HepG2 (cell line): ENCODE data around the gene GPR162. TPM values are rescaled to one million over a fixed set of nuclear protein-coding genes. Genes with fewer than 3 reads are reported as not detected.

ENCODE experiments used
- FIP1L1 ChIP-seq: fragments of 200-400 bp; formaldehyde crosslinking; IDR thresholded peaks from 2 replicates; pipeline ENCODE4 v1.6.1; 2018; ENCODE audit warnings: low read depth, mild to moderate bottlenecking, low read length, moderate library complexity, borderline replicate concordance; ENCODE audit not compliant: insufficient read depth
- JUNB ChIP-seq: sonication (generic); formaldehyde crosslinking; IDR thresholded peaks from 2 replicates; pipeline ENCODE4 v1.8.0; 2022; ENCODE audit warnings: missing genetic modification reagents, mild to moderate bottlenecking, borderline replicate concordance
- MXD4 ChIP-seq: IDR thresholded peaks from 2 replicates; pipeline ENCODE4 v1.6.1; 2016; ENCODE audit warnings: mild to moderate bottlenecking, missing biosample characterization, missing genetic modification reagents
- NCOA2 ChIP-seq: sonication (generic); formaldehyde crosslinking; IDR thresholded peaks from 2 replicates; pipeline ENCODE4 v1.8.0; 2022; ENCODE audit warnings: inconsistent platforms
- NR3C1 ChIP-seq: sonication (generic); formaldehyde crosslinking; IDR thresholded peaks from 2 replicates; pipeline ENCODE4 v1.4.0; 2020; ENCODE audit warnings: missing genetic modification reagents
- PLRG1 ChIP-seq: fragments of 450-650 bp; conservative IDR thresholded peaks from 2 replicates; pipeline ENCODE4 v1.6.1; 2016
- RORA ChIP-seq: sonication (generic); formaldehyde crosslinking; IDR thresholded peaks from 2 replicates; pipeline ENCODE4 v1.5.0; 2020; ENCODE audit warnings: mild to moderate bottlenecking, missing genetic modification reagents, moderate library complexity
- THYN1 ChIP-seq: sonication (generic); formaldehyde crosslinking; IDR thresholded peaks from 2 replicates; pipeline ENCODE4 v1.8.1; 2023; ENCODE audit warnings: low read depth, mild to moderate bottlenecking, moderate library complexity, missing genetic modification reagents, borderline replicate concordance
- YY1 ChIP-seq: IDR thresholded peaks from 2 replicates; pipeline ENCODE4 v1.6.1; 2011; ENCODE audit warnings: low read length, low read depth, moderate library complexity, mild to moderate bottlenecking; ENCODE audit not compliant: insufficient read depth, insufficient replicate concordance
- ZFP37 ChIP-seq: sonication (generic); formaldehyde crosslinking; IDR thresholded peaks from 2 replicates; pipeline ENCODE4 v1.4.0; 2020; ENCODE audit warnings: missing genetic modification reagents, borderline replicate concordance
- ZNF260 ChIP-seq: sonication (generic); formaldehyde crosslinking; IDR thresholded peaks from 2 replicates; pipeline ENCODE4 v1.4.0; 2020; ENCODE audit warnings: missing genetic modification reagents, low read depth, mild to moderate bottlenecking, borderline replicate concordance
- ZNF746 ChIP-seq: sonication (generic); formaldehyde crosslinking; IDR thresholded peaks from 2 replicates; pipeline ENCODE4 v1.8.0; 2022; ENCODE audit warnings: mild to moderate bottlenecking, missing genetic modification reagents
- polyA plus RNA-seq, 8 experiments: library from polyadenylated mRNA; depleted of rRNA in 3 of 8; stranded (reverse) in 7 of 8; unstranded in 1 of 8; fragments of >200 nt; fragmentation: Illumina TruSeq in 4 of 8; extraction: Trizol in 4 of 8; gene quantifications; 2 replicates each; pipeline versions ENCODE4 v1.2.1 to v1.2.3, GENCODE V29; 2011 to 2016; ENCODE audit warnings: low read depth in 4 of 8, missing spikeins in 1 of 8, mixed read lengths in 1 of 8; ENCODE audit not compliant: insufficient read depth in 1 of 8
- total RNA-seq, 5 experiments: library from RNA; depleted of rRNA; stranded (reverse); fragments of >200 nt; fragmentation: Illumina TruSeq; extraction: Trizol; gene quantifications; 2 replicates each; pipeline ENCODE4 v1.2.3, GENCODE V29; 2016; ENCODE audit warnings: low read depth in 1 of 5
- TF ChIP-seq, protein P1 (sequence below): sonication (generic); formaldehyde crosslinking; IDR thresholded peaks from 2 replicates; pipeline ENCODE4 v1.5.1; 2020; ENCODE audit warnings: mild to moderate bottlenecking, moderate library complexity, missing genetic modification reagents
- TF ChIP-seq, protein P2 (sequence below): sonication (generic); formaldehyde crosslinking; IDR thresholded peaks from 2 replicates; pipeline ENCODE4 v1.4.0; 2020; ENCODE audit warnings: low read depth, missing genetic modification reagents
- TF ChIP-seq, protein P3 (sequence below): sonication (generic); formaldehyde crosslinking; IDR thresholded peaks from 2 replicates; pipeline ENCODE4 v1.5.0; 2020; ENCODE audit warnings: missing genetic modification reagents
- TF ChIP-seq, protein P4 (sequence below): sonication (generic); formaldehyde crosslinking; IDR thresholded peaks from 2 replicates; pipeline ENCODE4 v1.4.0; 2020; ENCODE audit warnings: missing genetic modification reagents, borderline replicate concordance
- TF ChIP-seq, protein P5 (sequence below): sonication (generic); formaldehyde crosslinking; IDR thresholded peaks from 2 replicates; pipeline ENCODE4 v1.5.0; 2020; ENCODE audit warnings: mild to moderate bottlenecking, low read depth, missing genetic modification reagents, borderline replicate concordance

Gene GPR162
- total and polyA plus RNA-seq, 2 of the 13 experiments (the other 11 are each of a cell fraction or from before 2014, with no cell fraction given): 0.08 TPM; not detected in 1

DNA sequence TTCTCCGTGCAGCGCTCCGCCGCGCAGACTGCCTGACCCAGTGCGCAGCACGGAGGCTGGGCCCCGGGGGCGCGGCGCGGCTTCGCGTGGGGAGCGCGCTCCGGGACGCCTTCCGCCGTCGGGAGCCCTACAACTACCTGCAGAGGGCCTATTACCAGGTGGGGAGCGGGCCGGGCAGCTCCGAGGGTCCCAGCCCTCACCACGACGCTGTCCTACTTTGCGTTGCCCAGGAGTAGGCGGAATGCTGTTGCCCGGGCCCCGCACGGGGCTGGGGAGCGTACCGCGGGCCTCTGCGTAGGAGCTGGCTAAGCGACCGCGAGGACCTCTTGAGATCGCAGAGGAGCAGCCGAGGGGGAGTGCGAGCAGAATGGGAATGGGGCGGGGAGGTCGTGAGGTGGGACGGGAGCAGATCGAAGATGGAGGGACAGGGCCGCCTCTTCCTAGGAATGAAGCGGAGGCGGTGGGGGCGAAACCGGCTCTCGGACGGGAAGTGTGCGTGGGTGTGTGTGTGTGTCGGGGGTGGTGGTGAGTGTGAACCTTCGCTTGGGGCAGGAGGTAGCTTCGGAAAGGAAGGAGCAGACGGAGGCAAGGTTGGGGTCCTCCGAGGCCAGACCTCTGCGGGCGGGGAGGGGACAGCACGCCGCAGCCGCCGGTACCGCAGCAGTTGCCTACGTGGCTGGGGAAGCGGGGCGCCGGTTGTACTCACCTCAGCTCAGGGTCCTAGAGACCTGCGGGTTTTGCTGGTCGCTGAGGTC, 7.3 kb downstream of the GPR162 start (continued):
- TF ChIP-seq, protein P1, sequence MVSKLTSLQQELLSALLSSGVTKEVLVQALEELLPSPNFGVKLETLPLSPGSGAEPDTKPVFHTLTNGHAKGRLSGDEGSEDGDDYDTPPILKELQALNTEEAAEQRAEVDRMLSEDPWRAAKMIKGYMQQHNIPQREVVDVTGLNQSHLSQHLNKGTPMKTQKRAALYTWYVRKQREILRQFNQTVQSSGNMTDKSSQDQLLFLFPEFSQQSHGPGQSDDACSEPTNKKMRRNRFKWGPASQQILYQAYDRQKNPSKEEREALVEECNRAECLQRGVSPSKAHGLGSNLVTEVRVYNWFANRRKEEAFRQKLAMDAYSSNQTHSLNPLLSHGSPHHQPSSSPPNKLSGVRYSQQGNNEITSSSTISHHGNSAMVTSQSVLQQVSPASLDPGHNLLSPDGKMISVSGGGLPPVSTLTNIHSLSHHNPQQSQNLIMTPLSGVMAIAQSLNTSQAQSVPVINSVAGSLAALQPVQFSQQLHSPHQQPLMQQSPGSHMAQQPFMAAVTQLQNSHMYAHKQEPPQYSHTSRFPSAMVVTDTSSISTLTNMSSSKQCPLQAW: no peak
- TF ChIP-seq NCOA2 (CRISPR knock-in tag): no peak
- TF ChIP-seq FIP1L1: no peak
- TF ChIP-seq MXD4 (CRISPR knock-in tag): peak; percentile 34; the same call in 1 of the 2 replicates
- no peak for TF ChIP-seq YY1
- no peak for TF ChIP-seq NR3C1 (CRISPR knock-in tag)
- TF ChIP-seq THYN1 (CRISPR knock-in tag): no peak
- TF ChIP-seq ZFP37 (CRISPR knock-in tag): no peak
- no peak for TF ChIP-seq ZNF260
- TF ChIP-seq, protein P2, sequence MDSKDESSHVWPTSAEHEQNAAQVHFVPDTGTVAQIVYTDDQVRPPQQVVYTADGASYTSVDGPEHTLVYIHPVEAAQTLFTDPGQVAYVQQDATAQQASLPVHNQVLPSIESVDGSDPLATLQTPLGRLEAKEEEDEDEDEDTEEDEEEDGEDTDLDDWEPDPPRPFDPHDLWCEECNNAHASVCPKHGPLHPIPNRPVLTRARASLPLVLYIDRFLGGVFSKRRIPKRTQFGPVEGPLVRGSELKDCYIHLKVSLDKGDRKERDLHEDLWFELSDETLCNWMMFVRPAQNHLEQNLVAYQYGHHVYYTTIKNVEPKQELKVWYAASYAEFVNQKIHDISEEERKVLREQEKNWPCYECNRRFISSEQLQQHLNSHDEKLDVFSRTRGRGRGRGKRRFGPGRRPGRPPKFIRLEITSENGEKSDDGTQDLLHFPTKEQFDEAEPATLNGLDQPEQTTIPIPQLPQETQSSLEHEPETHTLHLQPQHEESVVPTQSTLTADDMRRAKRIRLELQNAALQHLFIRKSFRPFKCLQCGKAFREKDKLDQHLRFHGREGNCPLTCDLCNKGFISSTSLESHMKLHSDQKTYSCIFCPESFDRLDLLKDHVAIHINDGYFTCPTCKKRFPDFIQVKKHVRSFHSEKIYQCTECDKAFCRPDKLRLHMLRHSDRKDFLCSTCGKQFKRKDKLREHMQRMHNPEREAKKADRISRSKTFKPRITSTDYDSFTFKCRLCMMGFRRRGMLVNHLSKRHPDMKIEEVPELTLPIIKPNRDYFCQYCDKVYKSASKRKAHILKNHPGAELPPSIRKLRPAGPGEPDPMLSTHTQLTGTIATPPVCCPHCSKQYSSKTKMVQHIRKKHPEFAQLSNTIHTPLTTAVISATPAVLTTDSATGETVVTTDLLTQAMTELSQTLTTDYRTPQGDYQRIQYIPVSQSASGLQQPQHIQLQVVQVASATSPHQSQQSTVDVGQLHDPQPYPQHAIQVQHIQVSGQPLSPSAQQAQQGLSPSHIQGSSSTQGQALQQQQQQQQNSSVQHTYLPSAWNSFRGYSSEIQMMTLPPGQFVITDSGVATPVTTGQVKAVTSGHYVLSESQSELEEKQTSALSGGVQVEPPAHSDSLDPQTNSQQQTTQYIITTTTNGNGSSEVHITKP (CRISPR knock-in tag): no peak
- TF ChIP-seq, protein P3, sequence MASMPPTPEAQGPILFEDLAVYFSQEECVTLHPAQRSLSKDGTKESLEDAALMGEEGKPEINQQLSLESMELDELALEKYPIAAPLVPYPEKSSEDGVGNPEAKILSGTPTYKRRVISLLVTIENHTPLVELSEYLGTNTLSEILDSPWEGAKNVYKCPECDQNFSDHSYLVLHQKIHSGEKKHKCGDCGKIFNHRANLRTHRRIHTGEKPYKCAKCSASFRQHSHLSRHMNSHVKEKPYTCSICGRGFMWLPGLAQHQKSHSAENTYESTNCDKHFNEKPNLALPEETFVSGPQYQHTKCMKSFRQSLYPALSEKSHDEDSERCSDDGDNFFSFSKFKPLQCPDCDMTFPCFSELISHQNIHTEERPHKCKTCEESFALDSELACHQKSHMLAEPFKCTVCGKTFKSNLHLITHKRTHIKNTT (CRISPR knock-in tag): no peak
- TF ChIP-seq JUNB (CRISPR knock-in tag): no peak
- TF ChIP-seq, protein P4, sequence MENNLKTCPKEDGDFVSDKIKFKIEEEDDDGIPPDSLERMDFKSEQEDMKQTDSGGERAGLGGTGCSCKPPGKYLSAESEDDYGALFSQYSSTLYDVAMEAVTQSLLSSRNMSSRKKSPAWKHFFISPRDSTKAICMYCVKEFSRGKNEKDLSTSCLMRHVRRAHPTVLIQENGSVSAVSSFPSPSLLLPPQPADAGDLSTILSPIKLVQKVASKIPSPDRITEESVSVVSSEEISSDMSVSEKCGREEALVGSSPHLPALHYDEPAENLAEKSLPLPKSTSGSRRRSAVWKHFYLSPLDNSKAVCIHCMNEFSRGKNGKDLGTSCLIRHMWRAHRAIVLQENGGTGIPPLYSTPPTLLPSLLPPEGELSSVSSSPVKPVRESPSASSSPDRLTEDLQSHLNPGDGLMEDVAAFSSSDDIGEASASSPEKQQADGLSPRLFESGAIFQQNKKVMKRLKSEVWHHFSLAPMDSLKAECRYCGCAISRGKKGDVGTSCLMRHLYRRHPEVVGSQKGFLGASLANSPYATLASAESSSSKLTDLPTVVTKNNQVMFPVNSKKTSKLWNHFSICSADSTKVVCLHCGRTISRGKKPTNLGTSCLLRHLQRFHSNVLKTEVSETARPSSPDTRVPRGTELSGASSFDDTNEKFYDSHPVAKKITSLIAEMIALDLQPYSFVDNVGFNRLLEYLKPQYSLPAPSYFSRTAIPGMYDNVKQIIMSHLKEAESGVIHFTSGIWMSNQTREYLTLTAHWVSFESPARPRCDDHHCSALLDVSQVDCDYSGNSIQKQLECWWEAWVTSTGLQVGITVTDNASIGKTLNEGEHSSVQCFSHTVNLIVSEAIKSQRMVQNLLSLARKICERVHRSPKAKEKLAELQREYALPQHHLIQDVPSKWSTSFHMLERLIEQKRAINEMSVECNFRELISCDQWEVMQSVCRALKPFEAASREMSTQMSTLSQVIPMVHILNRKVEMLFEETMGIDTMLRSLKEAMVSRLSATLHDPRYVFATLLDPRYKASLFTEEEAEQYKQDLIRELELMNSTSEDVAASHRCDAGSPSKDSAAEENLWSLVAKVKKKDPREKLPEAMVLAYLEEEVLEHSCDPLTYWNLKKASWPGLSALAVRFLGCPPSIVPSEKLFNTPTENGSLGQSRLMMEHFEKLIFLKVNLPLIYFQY: no peak
- TF ChIP-seq PLRG1: no peak
- TF ChIP-seq, protein P5, sequence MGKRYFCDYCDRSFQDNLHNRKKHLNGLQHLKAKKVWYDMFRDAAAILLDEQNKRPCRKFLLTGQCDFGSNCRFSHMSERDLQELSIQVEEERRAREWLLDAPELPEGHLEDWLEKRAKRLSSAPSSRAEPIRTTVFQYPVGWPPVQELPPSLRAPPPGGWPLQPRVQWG (CRISPR knock-in tag): no peak
- no peak for TF ChIP-seq RORA (CRISPR knock-in tag)
- no peak for TF ChIP-seq ZNF746
